Kidney (tissue), 14 donors: ENCODE data around the gene LPCAT4. TPM values are rescaled to one million over a fixed set of nuclear protein-coding genes. Genes with fewer than 3 reads are reported as not detected.

Experiments used
- DNase-seq, 5 donors: peaks; one replicate each; pipeline ENCODE4 v3.0.0-alpha.2; 2013 to 2020
- FAIRE-seq: peaks from 2 replicates; lab custom pipeline; 2012; peaks lifted over from hg19 to GRCh38; lab: Jason Lieb, UNC
- H3K27ac ChIP-seq, 2 donors: one replicate each; pipeline ENCODE4 v1.7.0; 2013; ENCODE audit warnings: low read depth in 2 of 2, low read length in 2 of 2, inconsistent platforms in 1 of 2
- H3K27me3 ChIP-seq: one replicate; pipeline ENCODE4 v1.7.1; 2013; ENCODE audit warnings: low read length, inconsistent platforms; ENCODE audit not compliant: control insufficient read depth, insufficient read depth
- H3K36me3 ChIP-seq, 3 donors: one replicate each; pipeline versions ENCODE4 v1.7.0 to v1.7.1; 2013; ENCODE audit warnings: low read length in 3 of 3, control low read depth in 1 of 3, inconsistent platforms in 1 of 3; ENCODE audit not compliant: insufficient read depth in 3 of 3, control insufficient read depth in 2 of 3
- H3K4me1 ChIP-seq, 3 donors: one replicate each; pipeline versions ENCODE4 v1.7.0 to v1.7.1; 2013; ENCODE audit warnings: low read length in 3 of 3, inconsistent platforms in 1 of 3, low read depth in 1 of 3; ENCODE audit not compliant: control insufficient read depth in 2 of 3, insufficient read depth in 2 of 3
- H3K4me3 ChIP-seq, 3 donors: one replicate each; pipeline versions ENCODE4 v1.7.0 to v1.8.1; 2013; ENCODE audit warnings: low read length in 3 of 3, control low read depth in 1 of 3, inconsistent platforms in 1 of 3
- H3K9ac ChIP-seq, 3 donors: one replicate each; pipeline versions ENCODE4 v1.7.0 to v1.7.1; 2013; ENCODE audit warnings: low read length in 3 of 3, control low read depth in 1 of 3, inconsistent platforms in 1 of 3
- H3K9me3 ChIP-seq, 3 donors: one replicate each; pipeline versions ENCODE4 v1.7.0 to v1.7.1; 2013; ENCODE audit warnings: low read length in 3 of 3, control low read depth in 1 of 3, inconsistent platforms in 1 of 3; ENCODE audit not compliant: control insufficient read depth in 2 of 3, insufficient read depth in 1 of 3
- intact Hi-C: fragments of 100-400 bp; cut with DNase I; formaldehyde crosslinking; loops from one replicate; pipeline ENCODE4 v1.11.1; 2022
- polyA plus RNA-seq: library from polyadenylated mRNA; stranded (reverse); fragments of 350-450 nt; fragmentation: Illumina TruSeq; extraction: RNeasy Lipid Tissue Mini Kit (QIAGEN cat#74804); gene quantifications from one replicate; pipeline ENCODE4 v1.2.3, GENCODE V29; 2014; ENCODE audit warnings: low read depth, low replicate concordance; ENCODE audit not compliant: insufficient read depth
- total RNA-seq: library from RNA; stranded (reverse); fragmentation: NEBNext Ultra II Directional; extraction: Animal tissue kit (Norgen Biotek cat#: 25700); gene quantifications from one replicate; pipeline ENCODE4 v1.2.1, GENCODE V29; 2021
- TF ChIP-seq, protein P1 (sequence below): IDR thresholded peaks from 3 replicates; pipeline ENCODE4 v1.5.1; 2012; ENCODE audit warnings: mild to moderate bottlenecking, moderate library complexity, borderline replicate concordance; ENCODE audit not compliant: insufficient read depth; ENCODE audit errors: extremely low read depth
- donor health status: control.
- donor health status: control.
- donor health status: control.
- donor health status: control.
- donor health status: control.
- donor health status: DM: yes; HTN: yes; CAD: no.
- donor health status: Normal renal cell carcinoma (clear cell type).

The LPCAT4 gene
- total and polyA plus RNA-seq, 2 donors from 2014 or later = 22.5 to 37.5 TPM

GRCh38 chr15:34359416-34359815 lies 7.6 kb downstream of the LPCAT4 start:
- TF ChIP-seq, protein P1, sequence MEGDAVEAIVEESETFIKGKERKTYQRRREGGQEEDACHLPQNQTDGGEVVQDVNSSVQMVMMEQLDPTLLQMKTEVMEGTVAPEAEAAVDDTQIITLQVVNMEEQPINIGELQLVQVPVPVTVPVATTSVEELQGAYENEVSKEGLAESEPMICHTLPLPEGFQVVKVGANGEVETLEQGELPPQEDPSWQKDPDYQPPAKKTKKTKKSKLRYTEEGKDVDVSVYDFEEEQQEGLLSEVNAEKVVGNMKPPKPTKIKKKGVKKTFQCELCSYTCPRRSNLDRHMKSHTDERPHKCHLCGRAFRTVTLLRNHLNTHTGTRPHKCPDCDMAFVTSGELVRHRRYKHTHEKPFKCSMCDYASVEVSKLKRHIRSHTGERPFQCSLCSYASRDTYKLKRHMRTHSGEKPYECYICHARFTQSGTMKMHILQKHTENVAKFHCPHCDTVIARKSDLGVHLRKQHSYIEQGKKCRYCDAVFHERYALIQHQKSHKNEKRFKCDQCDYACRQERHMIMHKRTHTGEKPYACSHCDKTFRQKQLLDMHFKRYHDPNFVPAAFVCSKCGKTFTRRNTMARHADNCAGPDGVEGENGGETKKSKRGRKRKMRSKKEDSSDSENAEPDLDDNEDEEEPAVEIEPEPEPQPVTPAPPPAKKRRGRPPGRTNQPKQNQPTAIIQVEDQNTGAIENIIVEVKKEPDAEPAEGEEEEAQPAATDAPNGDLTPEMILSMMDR = no peak
- intact Hi-C loops = no loop called here
- Histone ChIP-seq H3K27me3 (no peaks in the 10 kb centered on the region), H3K9ac (no peak overlapping the region), H3K4me3 (no peak overlapping the region), H3K27ac (no peak overlapping the region), H3K9me3 (no peaks in the 10 kb centered on the region), H3K4me1 (no peaks in the 10 kb centered on the region), H3K36me3 (no peaks in the 10 kb centered on the region)
- FAIRE-seq (no peak), DNase-seq (no peak)

DNA sequence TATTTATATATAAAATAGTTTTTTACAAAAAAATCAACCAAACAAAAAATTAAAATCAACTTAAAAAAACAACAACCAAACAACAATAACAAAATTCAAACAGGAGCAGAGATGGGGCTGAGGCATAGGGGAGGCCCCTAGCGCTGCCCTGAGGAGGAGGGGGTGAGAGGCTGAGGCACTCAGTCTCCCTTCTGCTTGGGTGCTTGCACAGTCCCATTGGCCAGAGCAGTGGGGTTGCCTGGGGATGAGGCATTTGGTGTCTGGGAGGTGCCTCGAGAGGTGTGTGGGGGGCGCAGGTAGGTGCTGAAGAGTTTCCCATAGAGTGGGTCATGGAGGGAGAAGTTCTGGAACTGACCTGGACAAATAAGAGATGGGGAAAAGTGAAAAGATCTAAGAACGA lies 8.0 kb downstream of the LPCAT4 start:
- Histone ChIP-seq H3K4me3 (no peak overlapping the region), H3K9me3 (no peaks in the 10 kb centered on the region), H3K36me3 (no peaks in the 10 kb centered on the region), H3K27me3 (no peaks in the 10 kb centered on the region), H3K4me1 (no peaks in the 10 kb centered on the region), H3K9ac (no peak overlapping the region), H3K27ac (no peak overlapping the region)
- DNase-seq = no peak
- no peak for FAIRE-seq
- intact Hi-C loops = no loop called here
- TF ChIP-seq, protein P1 = no peak

DNA sequence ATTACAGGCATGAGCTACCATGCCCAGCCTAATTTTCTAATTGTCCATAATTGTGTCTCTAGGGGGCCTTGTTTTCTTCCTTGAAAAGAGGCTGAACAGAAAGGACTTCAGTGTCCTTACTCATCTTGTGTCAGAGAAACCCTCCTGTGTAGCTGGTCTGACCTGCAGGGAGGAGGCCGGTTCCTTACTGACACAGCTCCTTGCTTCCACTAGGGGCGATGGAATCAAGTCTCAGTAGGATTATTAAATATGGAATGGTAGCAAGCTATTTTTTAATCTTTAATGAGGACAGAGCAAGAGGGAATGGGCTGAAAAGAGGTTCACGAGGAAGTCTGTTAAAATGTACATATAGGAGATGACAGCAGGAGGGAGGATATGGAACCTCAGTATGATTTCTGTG lies 8.6 kb downstream of the LPCAT4 start:
- Histone ChIP-seq H3K9me3 (no peaks in the 10 kb centered on the region), H3K4me3 (no peak overlapping the region), H3K9ac (no peak overlapping the region), H3K4me1 (no peaks in the 10 kb centered on the region), H3K27me3 (no peaks in the 10 kb centered on the region), H3K27ac (no peak overlapping the region), H3K36me3 (no peaks in the 10 kb centered on the region)
- intact Hi-C loops = no loop called here
- TF ChIP-seq, protein P1 = no peak
- FAIRE-seq (no peak), DNase-seq (no peak)

DNA sequence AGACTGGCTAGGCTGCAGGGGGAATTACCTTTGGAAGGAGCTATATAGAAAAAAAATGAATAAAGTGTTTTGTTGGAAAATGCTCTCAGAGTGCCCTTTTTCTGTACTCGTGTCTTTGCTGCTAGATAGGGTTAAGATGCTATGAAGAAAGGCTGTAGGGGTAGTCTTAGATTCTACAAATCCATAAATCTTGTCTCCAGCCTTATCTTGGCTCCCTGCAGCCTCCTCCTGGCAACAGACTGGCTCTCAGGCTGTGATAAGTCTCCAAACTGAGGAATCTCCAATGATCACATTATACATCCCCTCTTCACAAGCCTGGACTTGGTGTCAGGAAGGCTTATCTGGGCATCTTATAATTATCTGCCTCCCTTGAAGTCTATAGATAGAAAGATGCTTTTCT lies 9.3 kb downstream of the LPCAT4 start:
- Histone ChIP-seq H3K9ac (no peak overlapping the region), H3K9me3 (no peaks in the 10 kb centered on the region), H3K4me1 (no peaks in the 10 kb centered on the region), H3K27me3 (no peaks in the 10 kb centered on the region), H3K27ac (no peak overlapping the region), H3K4me3 (no peak overlapping the region), H3K36me3 (no peaks in the 10 kb centered on the region)
- TF ChIP-seq, protein P1 = no peak
- intact Hi-C loops = no loop called here
- FAIRE-seq = no peak
- DNase-seq = no peak
